G401 (cell line): Measurements from ENCODE around the gene BLOC1S4. TPM values are rescaled to one million over a fixed set of nuclear protein-coding genes. Genes with fewer than 3 reads are reported as not detected.

Experiments
- DNase-seq: peaks from one replicate; pipeline ENCODE4 v3.0.0-alpha.2; 2015; ENCODE audit warnings: low spot score
- in situ Hi-C: cut with HindIII; loops from 2 replicates; pipeline ENCODE4 v1.10.0; 2016; ENCODE audit warnings: low sequenced_read_pairs, mixed read lengths
- total RNA-seq: library from RNA; depleted of rRNA; stranded (reverse); fragments of >200 nt; shearing (Covaris generic); gene quantifications from 2 replicates; pipeline ENCODE4 v1.2.3, GENCODE V29; 2014

Gene BLOC1S4
- total RNA-seq, 1 experiment from 2014 or later: 31.7 TPM

DNA sequence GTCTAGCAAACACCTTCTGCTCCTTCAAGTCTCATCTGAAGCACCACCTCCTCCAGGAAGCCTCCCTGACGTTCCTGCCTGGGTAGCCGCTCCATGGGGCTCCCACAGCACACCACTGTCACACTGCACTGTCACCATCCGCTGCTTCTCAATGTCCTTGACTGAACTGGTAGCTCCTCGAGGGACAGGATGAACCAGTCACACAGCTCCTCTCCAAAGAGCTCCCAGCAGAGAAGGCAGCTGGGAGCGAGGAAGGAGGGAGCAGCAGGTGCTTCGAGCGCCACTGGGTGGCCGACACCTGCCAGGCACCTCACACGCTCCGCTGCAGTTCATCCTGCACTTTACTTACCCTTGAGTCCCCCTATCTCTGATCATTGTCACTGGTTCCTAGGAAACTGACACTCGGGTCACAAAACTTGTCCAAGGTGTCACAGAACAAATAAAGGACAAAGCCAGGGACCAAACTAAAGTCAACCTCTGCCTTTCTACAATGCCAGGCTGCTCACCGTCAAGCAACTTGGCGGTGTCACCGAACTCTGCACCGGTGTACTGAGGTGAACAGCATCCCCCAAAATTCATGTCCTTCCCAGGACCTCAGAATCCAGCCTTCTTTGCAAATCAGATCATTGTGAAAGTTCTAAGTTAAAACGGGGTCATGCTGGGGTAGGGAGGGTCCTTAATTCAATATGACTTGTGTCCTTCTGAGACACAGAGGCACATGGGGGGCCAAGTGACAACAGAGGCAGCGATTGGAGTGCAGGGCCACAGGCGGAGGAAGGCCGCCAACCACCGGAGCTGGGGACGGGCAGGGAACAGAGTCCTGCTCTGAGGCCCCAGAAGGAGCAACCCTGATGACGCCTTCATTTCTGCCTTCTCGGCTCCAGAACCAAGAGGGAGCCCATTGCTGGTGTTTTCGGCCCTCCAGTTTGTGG, 27.8 kb upstream of the BLOC1S4 start:
- in situ Hi-C loops: no loop called here
- no peak for DNase-seq

DNA sequence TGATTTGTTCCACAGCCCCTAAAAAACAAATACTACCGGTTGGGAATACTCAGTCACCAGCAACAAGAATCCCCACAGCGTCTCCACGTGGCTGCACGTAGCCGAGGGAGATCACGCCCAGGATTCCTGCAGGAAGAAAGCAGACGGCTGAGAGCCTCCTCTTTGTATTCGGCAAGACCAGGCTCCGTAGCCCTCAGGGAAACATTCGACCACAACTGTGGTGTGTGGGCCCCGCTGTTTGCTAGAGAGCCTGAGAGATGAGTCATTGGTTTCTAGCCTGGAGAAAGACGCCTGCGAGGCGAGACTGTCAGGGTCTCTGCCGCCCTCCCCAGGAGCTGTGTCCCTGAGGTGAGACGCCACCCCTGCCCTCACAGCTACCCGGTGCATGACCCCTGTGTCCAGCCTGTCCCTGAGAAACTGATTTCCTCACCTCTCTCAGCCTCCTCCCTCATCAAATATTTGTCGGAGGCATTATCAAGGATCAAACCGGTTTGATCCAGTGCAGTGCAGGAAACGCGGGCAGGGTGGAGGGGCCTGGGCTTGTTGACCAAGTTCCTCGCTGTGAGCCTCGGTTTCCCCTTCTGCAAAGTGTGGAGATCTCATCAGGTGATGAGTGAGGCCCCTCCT, 27.0 kb upstream of the BLOC1S4 start:
- in situ Hi-C loops: no loop called here
- no peak for DNase-seq

DNA sequence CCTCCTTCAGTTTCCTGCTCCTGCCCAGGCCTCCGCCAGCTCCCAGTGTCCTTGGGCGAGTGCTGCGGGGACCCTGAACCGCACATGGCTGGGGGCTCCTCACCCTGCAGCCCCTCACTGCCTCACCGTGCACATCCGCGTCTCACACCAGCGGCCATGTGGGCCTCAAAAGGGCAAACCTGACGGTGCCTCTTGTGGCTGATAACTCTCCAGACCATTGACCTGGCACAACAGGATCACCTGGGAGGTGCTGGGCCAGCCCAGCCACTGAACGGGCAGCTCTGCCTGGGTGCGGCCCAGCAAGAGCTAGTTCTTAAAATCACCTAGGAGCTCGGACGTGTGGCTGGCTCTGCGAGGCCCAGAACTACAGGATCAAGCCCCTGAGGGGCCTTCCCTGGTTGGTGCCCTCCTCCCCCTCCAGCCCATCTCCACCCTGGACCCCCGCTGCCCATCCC, 26.4 kb upstream of the BLOC1S4 start:
- DNase-seq: no peak
- in situ Hi-C loops: no loop called here

DNA sequence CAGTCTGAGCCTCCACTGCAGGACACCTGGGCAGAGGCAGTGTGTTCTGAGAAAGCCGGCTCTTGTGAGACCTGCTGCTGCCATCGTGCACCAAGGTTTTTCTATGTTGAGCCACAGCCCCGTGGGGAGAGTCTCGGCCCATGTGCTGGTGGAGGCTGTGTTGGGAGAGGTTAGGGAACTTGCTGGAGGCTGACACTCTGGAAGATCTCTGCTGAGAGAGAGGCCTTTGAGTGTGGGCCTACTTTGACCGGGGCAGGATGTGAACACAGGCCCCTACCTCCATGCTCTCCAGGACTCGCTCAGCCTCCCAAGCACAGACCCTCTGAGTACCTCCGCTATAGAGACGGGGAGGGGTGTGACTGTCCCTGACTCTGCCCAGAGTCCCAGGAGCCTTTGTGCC, 23.6 kb upstream of the BLOC1S4 start:
- in situ Hi-C loops: no loop called here
- no peak for DNase-seq

DNA sequence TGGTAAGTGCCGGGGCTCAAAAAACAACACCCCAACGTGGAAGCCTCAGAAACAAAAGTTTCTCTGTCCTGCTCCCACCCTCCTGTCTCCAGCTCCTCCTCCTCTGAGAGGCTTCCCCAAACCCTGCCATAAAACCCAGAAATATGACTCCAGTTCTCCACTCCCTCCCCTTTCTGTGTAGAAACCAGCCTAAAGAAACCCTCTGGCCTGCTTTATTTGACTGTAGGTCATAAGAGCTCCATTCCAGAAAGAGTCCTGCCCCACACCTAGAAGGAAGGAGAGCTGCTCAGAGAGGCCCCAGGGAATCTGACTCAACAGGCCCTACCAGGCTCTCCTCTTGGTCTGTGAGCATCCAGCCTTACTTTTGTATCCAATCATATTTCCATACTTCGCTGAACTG, 23.2 kb upstream of the BLOC1S4 start:
- in situ Hi-C loops: no loop called here
- no peak for DNase-seq

DNA sequence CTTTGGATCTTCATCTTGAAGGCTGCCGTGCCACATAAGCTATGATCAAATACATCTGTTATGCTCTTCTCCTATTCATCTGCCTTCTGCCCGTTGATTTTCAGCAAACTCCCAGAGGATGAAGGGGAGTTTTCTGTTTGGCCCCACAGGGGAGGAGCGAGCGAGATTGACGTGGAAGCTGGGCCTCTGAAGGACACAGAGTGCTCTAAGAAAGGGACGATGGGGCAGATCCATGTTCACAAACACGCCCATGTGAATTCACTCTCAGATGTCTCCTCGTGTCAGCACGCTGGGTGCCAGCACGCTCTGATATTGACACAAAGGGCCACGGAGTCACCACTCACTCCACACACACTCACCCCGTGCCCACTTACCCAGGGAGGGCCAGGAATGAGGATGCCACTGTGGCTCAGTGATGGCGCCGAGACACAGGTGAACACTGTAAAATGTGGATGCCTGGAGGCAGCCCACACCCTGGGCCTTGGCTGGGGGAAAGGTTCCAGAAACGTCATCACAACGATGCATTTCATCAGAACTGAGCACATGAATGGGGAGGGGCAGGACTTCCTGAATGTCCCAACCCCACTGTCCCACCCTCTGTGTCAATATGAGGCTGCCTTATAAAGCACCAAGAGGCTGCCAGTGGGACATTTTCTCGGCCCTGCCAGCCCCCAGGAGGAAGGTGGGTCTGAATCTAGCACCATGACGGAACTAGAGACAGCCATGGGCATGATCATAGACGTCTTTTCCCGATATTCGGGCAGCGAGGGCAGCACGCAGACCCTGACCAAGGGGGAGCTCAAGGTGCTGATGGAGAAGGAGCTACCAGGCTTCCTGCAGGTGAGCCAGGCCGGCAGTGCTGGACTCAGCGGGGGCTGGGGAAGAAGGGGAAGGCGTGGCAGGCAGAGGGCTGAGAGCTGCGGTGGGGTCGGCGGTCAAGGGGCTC, 22.5 kb upstream of the BLOC1S4 start, which contains the start of gene S100P:
TSS of gene S100P (plus strand) at position 648 of the 946 bp plus-strand sequence. CDS start at position 703, 55 bp downstream.
- no peak for DNase-seq
- in situ Hi-C loops: no loop called here

DNA sequence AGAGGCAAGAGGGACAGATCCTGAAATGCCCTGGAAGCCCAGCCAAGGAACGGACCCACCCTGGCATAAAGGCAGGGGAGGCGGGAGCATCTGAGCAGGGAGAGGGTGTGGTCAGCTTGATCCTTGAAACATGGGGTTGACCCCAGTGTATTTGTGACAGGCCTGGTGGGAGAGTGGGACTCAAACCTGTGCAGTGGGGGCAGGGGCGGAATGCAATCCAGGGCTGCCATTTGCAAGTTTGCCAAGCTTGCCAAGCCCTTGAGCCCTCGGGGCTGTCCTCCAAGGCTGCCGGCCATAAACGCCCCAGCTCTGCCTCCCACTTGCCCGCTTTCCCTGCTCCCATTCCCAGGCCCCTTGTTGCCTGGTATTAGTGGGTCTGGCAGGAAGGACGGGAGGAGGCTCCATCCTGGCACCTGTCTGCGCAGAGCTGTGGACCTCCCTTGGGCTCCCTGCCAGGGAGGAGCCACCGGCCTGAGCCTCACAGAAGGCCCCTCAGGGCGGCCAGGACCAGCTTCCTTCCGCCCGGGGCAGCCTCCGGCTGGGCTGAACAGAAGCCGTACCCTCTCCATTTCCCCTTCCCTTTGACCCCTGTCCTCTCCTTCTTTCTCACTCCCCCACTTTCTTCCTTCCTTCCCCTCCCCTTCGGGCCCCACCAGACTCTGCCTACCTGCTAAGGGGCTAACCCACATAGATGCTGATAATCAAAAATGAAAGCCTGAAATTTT, 21.6 kb upstream of the BLOC1S4 start:
- DNase-seq: no peak
- in situ Hi-C loops: no loop called here

DNA sequence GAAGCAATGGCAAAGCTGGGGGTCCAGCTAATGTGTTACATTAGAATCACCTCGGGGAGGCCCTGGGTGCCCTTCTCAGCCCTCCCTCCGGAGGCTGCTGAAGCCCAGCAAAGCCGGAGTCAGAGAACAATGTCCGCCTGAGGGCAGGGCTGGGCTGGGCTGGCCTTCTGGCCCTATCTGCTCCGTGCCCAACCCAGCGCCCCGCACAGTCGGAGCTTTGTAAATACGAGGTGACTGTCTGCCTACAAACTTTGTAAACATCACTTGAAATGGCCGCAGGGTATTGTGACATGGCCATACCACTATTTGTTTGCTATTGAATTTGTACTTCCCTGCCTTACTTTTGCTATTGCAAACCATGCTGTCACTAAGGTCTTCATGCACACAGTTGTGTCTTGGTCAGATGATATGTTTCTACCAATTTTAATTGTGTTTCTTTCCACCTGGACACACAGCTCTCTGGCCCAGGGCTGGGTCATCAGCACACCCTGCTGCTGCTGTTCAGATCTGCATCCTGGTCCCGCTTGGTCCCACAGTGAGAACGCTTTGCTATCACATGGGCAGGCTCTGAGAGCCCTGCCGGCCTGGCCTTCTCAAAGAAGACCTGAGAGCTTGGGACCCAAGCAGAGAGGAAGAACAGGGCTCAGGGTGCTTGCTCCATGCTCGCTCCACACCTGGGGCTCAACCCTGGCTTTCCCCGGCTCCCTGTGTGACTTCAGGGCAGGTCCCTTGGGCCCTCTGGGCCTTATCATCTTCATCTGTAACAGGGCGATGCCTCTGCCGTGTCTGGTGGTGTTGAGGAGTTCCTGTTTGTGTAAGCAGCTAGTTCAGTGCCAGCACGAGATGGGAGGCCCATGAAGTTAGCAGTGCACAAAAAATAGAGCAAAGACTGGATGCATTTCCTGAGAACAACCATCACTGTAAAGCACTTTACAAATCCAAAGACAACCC, 20.0 kb upstream of the BLOC1S4 start:
- in situ Hi-C loops: no loop called here
- DNase-seq: no peak

DNA sequence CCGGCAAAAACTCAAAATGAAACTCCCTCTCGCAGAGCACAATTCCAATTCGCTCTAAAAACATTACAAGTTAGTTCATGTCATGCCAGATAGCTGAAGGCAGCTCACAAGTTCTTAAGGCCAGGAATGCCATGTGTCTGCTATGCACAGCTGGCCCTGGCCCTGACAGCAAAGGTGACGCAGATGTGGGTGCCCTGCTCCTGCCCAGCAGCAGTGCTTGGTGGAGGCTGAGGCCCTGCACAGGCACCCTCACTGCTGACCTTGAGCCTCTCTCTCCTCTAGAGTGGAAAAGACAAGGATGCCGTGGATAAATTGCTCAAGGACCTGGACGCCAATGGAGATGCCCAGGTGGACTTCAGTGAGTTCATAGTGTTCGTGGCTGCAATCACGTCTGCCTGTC, 19.4 kb upstream of the BLOC1S4 start:
- no peak for DNase-seq
- in situ Hi-C loops: no loop called here

DNA sequence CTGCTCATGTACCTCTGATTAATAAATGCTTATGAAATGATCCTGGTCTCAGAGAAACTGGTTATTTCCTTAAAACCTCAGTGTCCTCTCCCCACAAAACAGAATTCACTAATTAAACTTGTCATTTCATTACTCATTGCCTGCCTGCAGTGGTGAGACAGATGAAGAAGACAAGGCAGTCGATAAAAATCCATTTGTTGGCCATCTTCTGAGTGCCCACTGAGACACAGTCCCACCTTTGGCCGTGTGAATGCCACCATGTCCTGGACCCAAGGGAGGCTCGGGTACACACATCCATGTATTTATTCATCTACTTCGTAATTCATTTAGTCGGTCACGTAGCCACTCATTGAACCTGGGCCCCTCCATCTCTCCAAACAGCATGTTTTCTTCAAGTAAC, 18.8 kb upstream of the BLOC1S4 start:
- in situ Hi-C loops: no loop called here
- no peak for DNase-seq

DNA sequence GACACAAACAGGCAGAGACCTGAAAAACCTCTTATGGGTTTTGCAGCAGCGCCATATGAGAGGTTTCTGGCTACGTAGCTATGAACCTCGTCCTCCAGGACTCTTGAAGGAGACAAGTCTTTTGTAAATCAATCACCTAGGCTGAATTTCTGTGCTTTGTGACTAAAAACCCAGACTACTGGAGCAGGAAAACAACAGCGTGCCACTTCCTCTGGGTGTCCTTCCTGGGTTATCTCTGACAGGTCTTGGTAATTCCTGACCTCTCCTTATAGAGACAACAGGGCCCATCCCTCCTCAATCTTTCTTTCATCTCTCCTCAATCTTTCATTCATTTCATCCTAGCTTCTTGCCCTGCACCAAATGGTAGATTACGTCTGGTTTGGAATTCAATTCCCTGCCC, 16.6 kb upstream of the BLOC1S4 start:
- DNase-seq: no peak
- in situ Hi-C loops: no loop called here

DNA sequence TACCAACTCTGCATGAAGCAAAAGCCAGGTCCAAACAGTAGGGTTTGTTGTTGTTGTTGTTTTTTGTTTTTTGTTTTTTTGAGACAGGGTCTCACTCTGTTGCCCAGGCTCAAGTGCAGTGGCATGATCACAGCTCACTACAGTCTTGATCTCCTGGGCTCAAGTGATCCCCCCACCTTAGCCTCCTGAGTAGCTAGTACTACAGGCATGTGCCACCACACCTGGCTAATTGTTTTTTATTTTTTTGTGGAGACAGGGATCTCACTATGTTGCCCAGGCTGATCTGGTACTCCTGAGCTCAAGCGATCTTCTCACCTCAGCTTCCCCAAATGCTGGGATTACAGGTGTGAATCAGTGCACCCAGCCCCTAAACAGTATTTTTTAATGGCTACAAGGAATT, 16.1 kb upstream of the BLOC1S4 start:
- in situ Hi-C loops: no loop called here
- DNase-seq: no peak

DNA sequence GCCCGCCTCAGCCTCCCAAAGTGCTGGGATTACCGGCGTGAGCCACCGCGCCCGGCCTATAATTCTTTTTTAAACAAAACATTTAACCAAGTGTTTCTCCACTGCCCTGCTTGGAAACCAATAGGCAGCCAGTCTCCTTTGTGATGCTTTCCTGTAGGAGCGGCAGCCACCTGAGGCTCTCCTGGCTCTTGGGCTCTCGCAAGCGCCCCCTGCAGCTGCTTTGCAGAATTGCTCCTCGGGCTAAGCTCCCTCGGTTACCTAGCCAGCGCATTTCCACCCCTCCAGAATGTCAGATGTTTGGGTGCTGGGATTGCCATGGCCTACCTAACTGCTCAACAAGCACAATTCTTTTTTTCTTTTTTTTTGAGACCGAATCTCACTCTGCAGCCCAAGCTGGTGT, 14.6 kb upstream of the BLOC1S4 start:
- in situ Hi-C loops: no loop called here
- no peak for DNase-seq

DNA sequence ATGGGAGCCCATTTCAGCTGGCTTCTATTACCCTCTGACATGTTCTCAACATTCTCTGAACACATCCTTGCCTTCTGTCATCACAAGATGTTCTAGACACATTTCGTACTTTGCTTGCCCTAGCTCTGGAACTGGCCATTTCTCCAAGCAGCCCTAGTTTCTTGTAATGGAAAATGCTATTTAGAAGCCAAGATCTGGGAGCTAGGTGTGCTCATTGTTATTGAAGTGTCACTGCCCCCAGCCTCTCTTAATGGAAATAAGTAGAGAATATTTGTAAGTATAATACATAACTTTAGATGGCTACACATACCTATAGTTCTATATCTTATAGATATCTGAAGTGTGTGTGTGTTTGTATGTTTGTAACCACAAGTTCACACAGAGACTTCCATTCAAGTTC, 13.2 kb upstream of the BLOC1S4 start:
- no peak for DNase-seq
- in situ Hi-C loops: no loop called here

DNA sequence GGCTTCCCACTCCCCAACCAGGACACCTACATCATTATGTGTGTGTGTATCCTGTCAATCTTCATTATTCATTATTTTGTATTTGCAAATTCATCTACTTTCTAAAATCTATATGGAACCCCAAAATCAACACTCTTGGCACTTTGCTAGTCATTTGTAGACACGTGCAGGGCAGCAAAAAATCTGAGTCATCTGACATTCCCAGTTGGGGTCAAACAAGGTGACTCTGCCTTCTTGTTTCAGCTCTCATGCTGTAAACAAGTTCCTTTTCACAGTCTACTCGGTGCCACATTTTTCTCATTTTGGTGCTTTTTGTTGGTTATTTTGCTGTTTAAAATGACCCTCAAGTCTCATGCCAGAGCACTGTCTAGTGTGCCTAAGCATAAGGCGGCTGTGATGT, 12.2 kb upstream of the BLOC1S4 start:
- in situ Hi-C loops: no loop called here
- DNase-seq: no peak

DNA sequence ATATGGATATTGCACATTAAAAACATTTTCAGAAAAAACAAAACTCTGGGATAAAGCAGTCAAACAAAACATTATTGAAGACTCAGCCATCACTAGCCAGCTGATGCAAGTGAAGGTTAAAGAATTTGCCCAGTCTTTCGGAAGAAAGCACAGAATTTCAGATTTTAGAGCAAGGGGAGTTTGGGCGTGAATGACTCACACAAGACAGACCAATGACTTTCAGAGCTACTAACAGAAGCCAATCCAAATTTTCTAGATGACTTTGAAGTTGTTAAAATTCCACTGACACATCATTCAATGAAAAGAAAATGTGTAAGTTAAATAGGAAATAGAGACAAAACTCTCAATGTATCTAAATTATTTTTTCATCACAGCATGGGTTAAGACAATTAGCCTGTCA, 10.3 kb upstream of the BLOC1S4 start:
- in situ Hi-C loops: no loop called here
- DNase-seq: no peak

DNA sequence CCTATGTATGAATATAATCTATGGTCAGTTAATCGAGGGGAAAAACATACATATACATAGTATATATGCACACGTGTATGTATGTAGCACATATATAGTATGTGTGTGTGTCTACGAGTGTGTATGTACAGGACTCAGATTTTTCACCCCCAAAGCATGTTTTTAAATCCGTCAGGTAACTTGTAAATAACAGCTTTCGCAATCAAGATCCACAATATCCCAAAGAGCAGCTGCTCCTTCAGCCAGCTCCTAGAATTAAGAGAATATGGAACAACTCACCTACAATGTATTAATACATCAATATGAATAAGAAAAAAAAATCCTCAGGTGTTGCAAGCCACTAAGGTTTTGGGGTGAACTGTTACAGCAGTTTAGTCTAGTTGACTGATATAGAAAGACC, 9.8 kb upstream of the BLOC1S4 start:
- in situ Hi-C loops: no loop called here
- no peak for DNase-seq
